ENCODE data around the gene MGST3. TPM values are rescaled to one million over a fixed set of nuclear protein-coding genes. Genes with fewer than 3 reads are reported as not detected.
A peak's percentile ranks its signal among the peaks of the same experiment; 100 is the strongest.
"Not testable (repeated sequence)": the region's sequence is repeated elsewhere in the genome, so short reads cannot be mapped to it uniquely, and the experiment has no call there.

The MGST3 gene
- polyA plus RNA-seq, 1 donor, result 166 TPM

GRCh38 chr1:165658766-165659580 lies 27.9 kb downstream of the MGST3 start:
- not testable (repeated sequence) for DNase-seq (ENCODE audit: low read depth)

DNA sequence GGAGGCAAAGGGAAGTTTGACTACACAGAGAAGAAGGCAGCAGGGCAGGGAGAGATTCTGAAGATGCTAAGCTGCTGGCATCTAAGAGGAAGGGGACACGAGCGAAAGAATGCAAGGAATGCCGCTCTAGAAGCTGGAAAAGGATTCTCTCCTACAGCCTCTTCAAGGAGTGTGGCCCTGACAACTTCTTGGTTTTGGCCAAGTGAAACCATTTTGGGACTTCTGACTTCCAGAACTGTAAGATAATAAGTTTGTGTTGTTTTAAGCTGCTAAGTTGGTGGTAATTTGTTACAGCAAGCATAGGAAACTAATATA lies 28.5 kb downstream of the MGST3 start:
- DNase-seq (ENCODE audit: low read depth), result no peak

GRCh38 chr1:165661703-165662102 lies 30.7 kb downstream of the MGST3 start:
- no peak for DNase-seq (ENCODE audit: low read depth)

DNA sequence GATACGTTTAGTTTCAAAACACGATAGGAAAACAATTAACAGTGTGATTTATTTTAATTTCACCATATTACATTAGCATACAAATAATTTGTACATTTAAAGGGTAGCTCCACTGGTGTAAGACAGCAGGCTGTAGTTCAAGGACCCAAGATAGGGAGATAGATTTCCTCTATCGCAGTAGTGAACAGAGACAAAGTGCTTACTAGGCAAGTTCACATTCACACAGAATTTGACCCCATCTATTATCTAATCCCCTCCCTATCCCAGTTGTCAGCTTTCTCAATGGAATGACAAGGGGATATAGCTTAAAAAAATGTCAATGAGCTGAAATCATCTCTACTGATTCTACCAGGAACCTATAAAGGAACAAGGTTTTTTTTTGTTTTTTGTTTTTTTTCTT lies 31.2 kb downstream of the MGST3 start:
- DNase-seq (ENCODE audit: low read depth), result no peak

DNA sequence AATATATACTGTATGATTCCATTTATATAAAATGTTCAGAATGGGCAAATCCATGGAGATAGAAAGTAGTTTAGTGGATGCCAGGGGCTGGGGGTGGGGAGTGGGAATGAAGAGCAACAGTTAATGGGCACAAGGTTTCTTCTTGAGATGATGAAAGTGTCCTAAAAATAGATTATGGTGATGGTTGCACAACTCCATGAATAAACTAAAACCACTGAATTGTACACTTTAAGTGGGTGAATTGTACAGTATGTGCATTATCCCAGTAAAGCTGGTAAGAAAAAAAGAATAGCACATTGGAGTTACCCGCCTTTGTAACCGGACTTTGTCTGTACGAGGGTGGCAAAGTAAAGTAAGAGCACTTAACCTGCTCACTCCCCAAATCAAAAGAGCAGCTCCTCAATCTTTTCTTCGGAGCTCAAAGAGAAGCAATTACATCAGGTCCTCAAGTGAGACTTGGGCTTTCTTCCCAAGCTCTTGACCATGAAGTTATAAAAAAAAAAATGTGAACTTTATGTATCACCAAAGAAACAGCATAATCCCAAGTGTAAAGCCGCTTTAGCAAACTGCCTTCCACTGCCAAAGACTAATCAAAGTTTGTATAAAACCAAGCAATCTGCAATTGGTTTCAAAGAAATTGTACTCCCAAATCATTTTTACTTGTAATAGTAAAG lies 35.3 kb downstream of the MGST3 start:
- DNase-seq (ENCODE audit: low read depth), result no peak

- no peak for DNase-seq (ENCODE audit: low read depth)
Observed at GRCh38 chr1:165668184-165668583, 37.1 kb downstream of the MGST3 start.

GRCh38 chr1:165671526-165671925 lies 40.5 kb downstream of the MGST3 start:
- no peak for DNase-seq (ENCODE audit: low read depth)

GRCh38 chr1:165674599-165674998 lies 43.6 kb downstream of the MGST3 start:
- no peak for DNase-seq (ENCODE audit: low read depth)

DNA sequence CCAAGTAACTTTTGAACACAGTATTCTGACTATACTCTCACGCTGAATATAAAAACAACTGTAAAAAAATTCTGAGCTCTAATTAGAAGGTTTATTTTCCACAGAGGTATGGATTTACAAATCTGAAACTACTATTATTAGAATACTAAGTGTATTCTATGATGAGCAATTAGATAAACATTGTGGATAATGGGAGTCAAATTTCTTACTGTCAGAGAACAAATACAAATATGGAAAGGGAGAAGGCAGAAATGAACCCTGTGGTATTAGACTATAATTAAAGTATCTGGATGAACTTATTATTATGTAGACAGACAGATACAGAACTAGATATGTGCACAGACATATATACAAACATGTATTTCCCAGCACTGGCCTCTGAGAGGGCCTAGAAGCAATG lies 44.8 kb downstream of the MGST3 start:
- no peak for DNase-seq (ENCODE audit: low read depth)

- DNase-seq (ENCODE audit: low read depth), result no peak
Observed at GRCh38 chr1:165678509-165678908, 47.5 kb downstream of the MGST3 start.

GRCh38 chr1:165679282-165680036 lies 48.4 kb downstream of the MGST3 start:
- DNase-seq (ENCODE audit: low read depth), result no peak

DNA sequence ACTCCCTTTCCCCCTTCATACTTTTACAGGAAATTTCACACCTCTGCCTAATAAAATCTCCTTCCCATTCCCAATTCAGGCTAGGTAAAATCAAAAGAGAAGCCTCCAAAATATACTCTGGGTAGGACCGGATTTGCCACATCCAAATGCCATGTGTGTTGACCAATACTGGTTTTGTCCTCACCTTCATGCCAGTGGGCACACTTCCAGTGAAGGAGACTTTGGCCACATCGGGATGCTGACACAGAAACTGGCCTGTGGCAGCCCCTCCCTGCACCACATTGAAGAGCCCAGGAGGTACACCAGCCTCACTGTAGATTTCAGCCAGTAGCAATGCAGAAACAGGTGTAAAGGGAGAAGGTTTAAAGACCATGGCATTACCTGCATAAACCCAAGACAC lies 49.3 kb downstream of the MGST3 start:
- DNase-seq (ENCODE audit: low read depth), result no peak

DNA sequence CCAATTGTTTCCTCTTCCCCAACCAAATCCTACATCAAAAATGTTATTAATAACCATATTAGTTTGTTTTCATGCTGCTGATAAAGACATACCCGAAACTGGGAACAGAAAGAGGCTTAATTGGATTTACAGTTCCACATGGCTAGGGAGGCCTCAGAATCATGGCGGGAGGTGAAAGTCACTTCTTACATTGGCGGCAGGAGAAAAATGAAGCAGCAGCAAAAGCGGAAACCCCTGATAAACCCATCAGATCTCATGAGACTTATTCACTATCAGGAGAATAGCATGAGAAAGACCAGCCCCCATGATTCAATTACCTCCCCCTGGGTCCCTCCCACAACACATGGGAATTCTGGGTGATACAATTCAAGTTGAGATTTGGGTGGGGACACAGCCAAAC lies 49.7 kb downstream of the MGST3 start:
- not testable (repeated sequence) for DNase-seq (ENCODE audit: low read depth)

DNA sequence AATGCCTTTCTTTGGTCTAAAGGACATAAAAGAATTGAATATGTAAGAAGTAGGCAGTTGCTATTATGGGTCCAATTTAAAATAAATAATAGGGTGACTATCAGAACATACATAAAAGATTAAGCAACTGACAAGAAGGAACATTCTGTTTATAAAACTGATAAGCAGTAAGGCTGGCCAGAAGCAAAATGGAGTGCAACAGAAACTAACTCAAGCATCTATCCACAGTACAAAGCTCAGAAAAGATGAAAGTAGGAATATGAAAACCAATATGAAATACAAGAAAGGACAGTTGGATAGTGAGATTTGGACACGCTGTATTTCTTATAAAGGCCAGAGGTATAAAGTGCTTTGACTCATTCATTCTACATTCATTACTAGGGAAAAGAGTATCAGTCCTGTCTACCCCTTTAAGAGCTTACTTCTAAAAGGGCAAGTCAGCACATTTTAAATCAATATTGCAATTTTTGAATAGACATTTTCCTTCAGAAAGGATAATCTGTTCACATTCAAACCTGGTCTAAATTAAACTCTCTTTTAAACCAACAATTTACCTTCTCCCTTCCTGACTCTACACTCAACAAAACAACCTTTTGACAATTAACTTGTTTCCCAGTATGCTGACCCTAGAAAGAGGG lies 52.9 kb downstream of the MGST3 start:
- DNase-seq (ENCODE audit: low read depth), result no peak

DNA sequence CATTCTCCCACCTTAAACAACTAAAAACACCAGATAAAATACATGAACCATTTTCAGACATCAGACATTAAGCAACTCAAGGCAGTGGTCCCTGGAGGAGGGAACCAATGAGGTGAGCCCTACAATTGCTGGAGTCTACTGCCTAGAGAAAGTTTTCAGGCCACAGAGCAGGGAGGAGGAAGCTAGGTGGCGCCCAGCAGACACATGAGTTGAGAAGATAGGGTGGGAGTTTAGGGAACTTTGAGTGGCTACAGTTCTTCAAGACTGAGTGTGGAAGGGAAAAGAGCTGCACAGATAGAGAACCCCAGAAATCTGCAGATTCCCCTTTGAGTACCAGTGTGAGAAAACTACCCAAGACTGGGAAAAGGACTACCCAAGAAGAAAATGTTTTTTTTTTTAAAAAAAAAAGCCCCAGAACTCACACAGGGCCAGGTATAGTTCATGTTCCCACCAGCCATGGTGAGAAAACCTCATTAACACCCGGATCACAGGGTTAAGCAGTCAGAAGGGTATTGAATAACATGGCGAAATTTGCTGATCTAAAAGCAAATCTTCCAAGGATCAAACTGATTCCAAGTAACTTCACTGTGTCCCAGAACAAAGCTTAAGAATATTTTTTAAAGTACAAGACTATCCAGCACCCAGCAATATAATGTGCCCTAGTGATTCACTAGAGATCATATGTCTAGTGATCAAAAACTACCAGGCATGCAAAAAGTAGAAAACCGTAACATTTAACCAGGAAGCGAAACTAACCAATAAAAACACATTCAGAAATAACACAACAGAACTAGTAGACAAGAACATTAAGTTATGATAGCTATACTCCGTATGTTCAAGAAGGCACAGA lies 55.3 kb downstream of the MGST3 start:
- DNase-seq (ENCODE audit: low read depth), result no peak

- no peak for DNase-seq (ENCODE audit: low read depth)
Observed at GRCh38 chr1:165686971-165687433, 56.0 kb downstream of the MGST3 start.

DNA sequence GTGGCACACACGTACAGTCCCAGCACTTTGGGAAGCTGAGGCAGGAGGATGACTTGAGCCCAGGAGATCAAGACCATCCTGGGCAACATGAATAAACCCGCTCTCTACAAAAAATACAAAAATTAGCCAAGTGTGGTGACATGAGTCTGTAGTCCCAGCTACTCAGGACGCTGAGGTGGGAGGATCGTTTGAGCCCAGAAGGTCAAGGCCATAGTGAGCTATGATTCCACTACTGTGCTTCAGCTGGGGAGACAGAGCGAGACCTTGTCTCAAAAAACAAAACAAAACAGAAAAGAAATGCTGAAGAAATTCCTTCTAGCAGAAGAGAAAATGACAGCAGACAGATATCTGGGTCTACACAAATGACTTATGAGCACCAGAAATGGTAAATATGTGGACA lies 57.0 kb downstream of the MGST3 start:
- DNase-seq (ENCODE audit: low read depth), result no peak

DNA sequence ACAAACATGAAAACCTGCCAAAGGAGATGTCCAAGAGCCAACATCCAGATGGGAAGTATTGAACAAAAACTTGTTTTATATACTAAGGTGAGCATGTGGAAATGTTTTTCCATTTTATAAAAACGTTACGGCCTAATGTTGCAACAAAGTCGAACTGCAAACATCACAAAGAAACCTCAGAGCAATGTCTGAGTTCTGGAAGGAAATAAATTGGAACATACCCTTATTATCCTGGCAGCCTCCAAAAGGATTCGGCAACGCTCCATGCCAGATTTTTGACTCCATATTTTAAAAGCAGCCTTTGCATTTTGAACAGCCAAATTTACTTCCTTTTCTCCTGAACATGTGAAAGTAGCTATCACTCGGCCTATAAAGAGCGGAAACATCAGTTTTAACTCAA lies 64.0 kb downstream of the MGST3 start:
- peak; percentile 31 for DNase-seq (ENCODE audit: low read depth)

DNA sequence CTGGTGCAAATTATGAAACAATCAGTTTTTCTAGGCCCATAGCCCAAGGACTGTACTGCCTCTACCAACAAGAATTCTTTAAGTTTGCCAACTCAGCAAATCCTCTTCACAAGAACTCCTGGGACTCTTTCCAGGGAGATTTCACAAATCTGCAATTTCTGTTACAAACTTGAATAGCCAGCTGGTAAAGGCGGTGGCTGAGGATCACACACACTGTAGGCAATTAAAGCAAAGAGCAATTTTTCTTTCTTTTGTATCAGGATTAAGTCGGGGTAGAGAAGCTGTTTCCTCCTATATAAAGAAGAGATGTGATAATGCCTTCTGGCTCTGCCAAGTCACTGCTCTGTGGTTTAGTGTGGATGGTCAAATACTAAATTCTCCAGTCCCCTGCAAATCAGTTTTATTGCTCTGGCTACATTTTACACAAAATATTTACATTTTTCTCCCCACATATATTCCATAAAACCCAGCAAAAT lies 65.6 kb downstream of the MGST3 start:
- peak; percentile 17 for DNase-seq (ENCODE audit: low read depth)

GRCh38 chr1:165697491-165697880 lies 66.5 kb downstream of the MGST3 start:
- DNase-seq (ENCODE audit: low read depth), result no peak
